IPS-NIHi7 (cell line): Measurements from ENCODE around the gene MYF6.

ENCODE experiments used
- DNase-seq: peaks from one replicate; pipeline ENCODE4 v3.0.0; 2012; ENCODE audit warnings: mixed read lengths; ENCODE audit errors: extremely low spot score

The MYF6 gene

DNA sequence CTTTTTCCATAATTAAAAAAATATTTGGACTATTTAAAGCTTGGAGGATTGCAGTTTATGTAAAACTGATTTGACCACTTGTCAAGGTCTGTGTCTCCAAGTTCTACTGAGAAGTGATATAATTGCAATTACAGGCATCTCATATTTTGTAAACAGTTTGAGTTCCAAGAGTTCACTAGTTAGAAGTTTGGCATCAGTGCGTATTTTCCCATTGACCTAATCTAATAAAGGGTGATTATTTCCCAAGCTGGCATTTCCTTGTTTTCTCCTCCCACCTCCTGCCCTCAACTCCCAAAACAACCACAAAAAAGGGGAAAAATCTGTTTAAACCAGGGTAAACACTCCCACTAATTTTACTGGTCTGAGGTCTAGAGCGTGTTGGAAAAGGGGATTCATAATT lies 3.0 kb upstream of the MYF6 start:
- no peak for DNase-seq

DNA sequence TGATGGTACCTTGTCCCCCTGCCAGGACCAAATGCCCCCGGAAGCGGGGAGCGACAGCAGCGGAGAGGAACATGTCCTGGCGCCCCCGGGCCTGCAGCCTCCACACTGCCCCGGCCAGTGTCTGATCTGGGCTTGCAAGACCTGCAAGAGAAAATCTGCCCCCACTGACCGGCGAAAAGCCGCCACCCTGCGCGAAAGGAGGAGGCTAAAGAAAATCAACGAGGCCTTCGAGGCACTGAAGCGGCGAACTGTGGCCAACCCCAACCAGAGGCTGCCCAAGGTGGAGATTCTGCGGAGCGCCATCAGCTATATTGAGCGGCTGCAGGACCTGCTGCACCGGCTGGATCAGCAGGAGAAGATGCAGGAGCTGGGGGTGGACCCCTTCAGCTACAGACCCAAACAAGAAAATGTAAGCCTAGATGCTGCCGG lies 410 bp downstream of the MYF6 start:
- no peak for DNase-seq

DNA sequence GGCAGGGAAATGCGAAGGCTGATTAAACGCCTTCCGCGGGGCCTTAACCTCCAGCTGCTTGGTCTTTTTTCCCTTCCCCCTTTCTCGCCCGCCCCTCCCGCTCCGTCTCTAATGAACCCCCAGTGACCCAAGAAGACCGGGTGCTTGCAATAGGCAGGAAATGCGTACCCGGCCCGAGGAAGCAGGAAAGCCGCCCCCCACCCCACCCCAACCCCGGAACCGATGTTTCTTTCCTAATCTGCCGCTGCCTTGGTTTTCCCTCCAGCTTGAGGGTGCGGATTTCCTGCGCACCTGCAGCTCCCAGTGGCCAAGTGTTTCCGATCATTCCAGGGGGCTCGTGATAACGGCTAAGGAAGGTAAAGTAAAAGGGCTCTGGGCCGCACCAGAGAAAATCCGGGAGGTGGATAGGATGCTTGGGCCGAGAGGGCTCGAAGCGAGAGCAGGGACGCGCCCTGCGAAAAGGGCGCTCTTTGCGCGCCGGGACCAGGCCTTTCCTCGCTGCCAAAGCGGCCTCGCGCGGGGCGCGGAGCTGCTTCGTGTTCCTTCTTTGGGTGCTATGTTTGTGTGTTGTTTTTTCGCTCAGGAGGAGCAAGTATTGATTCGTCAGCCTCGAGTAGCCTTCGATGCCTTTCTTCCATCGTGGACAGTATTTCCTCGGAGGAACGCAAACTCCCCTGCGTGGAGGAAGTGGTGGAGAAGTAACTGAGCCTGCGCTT lies 983 bp downstream of the MYF6 start:
- peak; percentile 38 for DNase-seq

DNA sequence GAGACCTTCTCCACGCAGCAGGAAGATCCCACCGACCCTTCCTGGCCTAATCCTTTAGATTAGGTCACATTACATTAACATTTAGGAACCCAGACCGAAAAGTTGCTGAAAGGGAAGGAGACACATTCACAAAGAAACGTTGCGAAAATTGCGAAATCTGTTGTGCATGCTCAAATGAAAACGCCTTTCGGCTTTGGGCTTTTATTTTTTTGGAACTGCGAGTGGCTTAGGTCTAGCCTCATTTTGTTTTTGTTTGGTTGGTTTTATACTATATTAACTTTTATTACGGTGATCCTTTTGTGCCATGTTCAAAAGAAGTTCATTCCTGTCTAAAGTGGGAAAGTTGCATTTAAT lies 1.5 kb downstream of the MYF6 start:
- DNase-seq, result no peak

DNA sequence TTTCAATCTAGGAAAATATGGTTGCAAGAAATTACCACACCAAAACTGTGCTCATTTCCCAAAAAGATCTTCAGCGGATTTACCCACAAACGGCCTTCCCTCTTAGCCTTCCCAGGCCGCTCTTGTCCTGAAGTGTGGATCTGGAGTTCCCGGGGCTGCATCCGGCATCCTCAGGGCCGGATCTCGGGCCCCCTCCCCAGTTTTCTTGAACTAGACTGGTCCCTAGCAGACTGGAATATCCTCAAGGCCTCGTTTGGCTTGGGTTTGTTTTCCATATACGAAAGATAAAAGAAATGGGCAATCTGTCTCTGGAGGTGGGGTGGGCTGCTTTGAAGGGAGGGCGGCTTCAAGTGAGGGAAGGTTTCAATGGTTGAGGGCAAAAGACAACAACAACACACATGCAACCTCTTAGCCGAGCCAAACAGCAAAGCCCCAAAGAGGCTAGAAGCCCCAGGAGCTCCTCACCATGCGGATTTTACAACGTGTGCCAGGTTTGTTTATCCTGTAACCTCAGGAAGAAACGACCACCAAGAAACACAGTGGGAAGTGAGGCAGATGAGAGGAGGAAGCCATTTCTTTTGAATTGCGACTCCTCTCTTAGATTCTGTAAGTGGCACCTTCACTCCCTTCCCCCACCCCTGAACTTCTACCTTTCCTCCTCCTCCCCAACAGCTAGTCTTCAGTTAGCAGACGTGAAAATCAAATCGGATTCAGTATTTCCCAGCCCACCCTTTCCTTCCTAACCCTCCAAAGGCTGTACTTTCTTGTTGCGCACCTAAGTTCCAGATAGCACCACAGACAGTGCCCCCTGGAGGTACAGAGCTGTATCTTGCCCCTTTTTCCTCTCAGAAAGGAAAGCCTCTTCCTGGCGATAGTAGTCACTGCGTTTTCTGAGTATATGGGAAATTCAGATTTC lies 2.6 kb downstream of the MYF6 start:
- peak; percentile 57 for DNase-seq

DNA sequence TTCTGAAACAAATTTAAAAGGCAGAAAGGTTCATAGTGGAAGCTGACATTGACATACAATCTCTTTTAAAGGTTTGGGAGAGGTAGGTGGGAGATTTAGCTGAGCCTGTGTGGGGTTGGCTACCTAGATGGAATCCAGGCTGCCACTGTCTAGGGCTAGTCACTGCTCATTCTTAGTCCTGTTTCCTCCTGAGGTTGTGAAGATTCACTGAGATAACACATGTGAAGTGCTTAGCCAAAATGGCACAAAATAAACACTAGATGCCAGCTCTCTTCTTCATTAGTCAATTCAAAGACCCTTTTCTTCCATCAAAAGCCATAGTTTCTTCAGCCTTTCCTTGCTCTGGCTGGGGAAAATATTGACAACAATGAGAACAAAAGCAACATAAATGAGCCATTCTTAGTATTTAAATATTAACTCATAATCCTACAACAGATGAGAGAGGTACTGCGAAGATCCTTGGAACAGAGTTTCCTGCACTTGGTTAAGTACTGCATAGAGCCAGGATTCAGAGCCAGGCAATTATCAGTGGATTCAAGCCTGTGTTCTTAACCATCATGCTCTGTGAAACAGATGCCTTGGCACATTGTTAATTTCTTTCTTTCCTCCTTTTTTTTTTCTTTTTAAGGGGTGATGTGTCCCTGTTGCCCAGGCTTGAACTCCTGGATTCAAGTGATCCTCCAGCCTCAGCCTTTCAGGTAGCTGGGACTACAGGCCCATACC lies 3.5 kb downstream of the MYF6 start:
- no peak for DNase-seq

DNA sequence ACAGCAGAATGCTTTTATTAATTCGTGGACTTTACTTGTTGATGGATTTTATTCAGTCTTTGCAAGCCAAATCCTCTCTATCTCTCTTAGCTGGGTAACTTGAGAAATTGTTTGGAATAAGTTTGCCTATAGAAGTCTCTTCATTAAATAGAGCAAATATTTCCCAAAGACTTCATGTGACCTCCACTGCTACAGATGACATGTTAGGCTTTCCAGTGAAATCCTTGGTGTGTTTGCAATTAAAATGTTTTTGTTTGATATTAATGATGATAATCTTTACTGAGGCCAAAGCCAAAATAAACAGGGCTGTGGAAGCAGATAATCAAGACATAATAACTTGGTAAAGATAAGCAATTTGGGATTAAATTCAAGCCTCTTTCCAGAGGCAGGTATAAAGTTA lies 4.4 kb downstream of the MYF6 start:
- DNase-seq, result no peak

DNA sequence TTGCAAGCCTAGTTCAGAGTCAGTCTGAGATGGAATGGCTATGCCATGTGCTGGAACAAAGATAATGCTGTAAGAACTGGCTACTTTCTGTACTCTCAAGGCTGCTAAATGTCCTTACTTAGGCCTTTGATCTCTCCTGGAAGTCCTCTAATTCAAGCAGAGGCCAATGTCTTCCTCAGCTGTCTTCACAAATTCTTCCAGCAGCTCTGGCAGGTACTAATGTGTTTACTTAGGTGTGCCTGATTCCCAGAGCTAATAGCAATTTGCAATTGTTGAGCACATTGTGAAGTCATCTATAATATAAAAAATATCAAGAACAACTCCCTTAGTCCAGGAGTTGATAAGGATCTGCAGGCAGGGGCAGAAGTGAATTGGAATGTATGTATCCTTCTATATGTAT lies 5.4 kb downstream of the MYF6 start:
- DNase-seq, result no peak

DNA sequence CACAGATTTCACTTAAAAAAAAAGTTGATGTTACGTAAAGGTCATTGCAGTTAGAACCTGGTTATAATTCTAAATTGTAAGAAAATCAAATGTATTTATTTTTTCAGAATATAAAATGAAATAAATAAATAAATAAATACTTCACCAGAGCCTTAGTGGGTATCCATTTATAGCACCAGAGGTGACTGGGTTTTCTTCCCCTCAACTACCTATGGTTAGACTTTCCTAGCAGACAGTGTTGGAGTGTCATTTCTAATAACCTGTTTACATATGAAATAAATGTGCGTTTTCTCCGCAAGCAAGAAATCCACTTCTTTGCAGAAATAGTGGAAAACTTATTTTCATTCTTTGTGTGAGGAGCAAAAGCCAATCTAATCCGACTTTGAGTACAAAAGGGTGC lies 6.0 kb downstream of the MYF6 start:
- no peak for DNase-seq

DNA sequence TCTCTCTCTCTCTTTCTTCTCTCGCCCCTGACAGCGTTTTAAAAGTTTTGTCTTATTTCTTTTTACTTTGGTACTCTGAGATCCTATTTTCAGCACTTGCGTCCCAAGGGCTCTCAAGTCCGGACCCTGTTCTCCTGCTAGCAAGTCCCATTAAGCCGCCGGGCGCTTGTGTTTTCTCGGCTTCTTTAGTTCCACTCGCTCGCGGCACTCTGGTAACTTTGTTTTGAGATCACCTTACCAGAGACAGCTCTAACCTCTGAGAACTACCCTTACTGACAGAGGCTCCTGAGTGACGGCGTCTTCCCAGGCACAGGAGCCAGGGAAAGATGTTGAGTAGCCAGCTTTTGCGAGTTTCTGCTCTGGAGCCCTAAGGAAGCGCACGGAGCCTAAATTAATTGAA lies 6.6 kb downstream of the MYF6 start:
- DNase-seq, result peak; percentile 51

DNA sequence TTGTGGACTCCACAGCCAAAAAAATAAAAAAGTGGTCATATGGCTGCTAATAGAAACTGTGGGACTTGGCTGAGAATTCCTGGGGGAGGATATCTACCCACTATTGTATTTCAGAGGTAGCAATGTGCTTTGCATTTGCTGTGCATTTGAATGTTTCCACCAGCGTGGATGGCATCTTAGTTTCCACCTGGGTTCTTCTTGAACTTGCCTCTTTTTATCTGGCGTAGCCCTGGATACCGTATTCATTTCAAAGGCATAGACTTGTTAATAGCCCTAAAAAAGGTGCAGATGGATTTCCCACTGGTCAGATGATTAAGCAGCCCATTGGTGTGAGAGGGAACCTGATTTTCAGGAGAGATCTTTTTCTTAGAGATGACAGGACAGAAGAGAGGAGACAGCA lies 7.4 kb downstream of the MYF6 start:
- no peak for DNase-seq

DNA sequence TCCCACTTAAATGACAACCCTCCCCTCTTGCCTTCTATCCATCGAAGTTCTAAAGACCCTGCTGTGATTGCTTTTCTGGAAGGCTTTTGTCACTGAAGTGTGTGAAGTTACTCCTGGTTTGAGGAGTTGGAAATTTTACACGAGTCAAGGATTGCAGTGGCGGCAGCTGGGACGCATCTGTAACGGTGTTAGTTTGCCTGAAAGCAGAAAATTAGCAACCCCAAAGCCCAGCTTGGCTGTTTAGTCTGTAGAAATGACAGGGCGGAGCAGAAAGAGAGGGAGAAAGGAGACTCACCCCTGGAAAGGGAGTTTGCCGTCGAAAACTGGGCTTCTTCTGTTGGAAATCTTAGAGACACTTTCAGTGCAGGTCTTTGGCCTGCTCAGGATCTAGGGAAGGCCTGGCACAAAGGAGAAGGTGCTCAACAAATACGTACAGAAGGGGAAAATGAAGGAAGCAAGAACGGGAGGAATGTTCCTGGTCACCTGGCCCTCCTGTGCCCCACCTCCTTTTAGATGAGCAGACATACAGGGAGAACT lies 8.3 kb downstream of the MYF6 start:
- no peak for DNase-seq

DNA sequence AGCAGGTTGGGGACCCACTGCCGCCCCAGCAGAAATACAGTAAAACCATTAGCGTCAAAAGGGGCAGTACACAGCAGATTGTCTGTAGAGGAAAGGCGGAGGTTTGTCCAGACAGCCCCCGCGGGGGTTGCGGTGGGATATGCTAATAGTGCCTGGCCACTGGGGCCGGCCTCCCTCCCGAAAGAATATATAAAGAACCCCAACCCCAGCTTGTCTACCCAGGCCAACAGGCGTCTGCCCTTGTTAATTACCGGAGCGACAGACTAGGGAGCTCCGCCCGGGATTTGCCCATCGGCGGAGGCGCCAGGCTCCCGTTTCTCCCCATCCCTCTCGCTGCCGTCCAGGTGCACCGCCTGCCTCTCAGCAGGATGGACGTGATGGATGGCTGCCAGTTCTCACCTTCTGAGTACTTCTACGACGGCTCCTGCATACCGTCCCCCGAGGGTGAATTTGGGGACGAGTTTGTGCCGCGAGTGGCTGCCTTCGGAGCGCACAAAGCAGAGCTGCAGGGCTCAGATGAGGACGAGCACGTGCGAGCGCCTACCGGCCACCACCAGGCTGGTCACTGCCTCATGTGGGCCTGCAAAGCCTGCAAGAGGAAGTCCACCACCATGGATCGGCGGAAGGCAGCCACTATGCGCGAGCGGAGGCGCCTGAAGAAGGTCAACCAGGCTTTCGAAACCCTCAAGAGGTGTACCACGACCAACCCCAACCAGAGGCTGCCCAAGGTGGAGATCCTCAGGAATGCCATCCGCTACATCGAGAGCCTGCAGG lies 9.4 kb downstream of the MYF6 start, which contains the start of gene MYF5:
Gene MYF5, plus strand, starts transcription at position 217 of the 774 bp plus-strand sequence. Its CDS starts 152 bp downstream, at position 369.
- DNase-seq, result no peak

DNA sequence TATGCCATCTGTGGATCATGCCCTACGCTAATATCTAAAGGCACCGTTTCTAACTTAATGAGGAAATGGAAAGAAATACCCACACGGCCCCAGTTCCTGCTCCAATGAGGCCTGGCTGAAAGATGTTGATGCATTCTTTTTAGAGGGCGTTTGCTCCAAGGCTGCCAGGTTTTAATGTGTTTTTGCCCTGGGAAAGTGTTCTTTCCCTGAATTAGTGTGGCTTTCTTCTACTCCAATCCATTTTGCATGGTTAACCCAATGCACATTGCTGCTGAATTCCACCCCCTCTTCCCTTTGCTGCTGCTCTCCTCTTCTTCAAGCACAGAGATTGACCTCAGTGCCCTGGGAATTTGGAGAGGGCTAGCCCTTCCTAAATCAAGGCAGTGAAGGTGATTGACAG lies 10.4 kb downstream of the MYF6 start:
- no peak for DNase-seq

DNA sequence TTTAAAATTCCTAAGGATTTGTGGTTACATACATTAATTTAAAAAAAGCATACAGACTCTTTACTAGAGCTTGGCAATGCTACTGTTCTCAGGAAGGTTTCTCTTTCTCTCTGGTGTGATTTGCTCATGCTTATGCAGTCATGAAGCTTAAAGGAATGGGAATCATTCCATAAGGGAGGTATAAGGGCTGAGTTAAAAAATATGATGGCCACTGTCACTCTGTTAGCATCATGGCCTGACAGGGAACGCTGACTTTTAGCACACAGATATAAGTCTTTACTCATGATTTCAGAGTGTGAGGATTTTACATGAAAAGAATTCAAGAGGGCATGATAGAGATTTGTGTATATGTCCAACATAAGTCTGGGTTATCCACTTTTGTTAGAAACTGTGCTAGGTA lies 13.1 kb downstream of the MYF6 start:
- DNase-seq, result no peak

DNA sequence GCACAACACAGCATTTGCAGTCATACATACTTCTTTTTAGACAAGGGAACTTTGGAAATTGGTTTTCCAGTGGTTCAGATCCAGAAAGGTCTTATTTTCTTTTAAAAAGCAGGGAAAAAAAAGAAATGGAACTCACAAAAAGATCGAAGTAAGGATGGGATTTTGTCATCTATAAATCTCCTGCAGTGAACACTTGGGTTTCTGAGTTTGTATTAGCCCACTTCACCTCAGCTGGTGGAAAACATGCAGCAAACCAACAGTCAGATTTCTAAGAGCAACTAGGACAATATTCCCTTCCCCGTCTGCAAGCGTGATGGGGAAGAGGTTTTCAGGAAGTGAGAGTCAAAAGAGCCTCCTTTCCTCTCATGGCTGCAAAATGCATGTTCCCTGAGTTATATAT lies 13.9 kb downstream of the MYF6 start:
- no peak for DNase-seq

DNA sequence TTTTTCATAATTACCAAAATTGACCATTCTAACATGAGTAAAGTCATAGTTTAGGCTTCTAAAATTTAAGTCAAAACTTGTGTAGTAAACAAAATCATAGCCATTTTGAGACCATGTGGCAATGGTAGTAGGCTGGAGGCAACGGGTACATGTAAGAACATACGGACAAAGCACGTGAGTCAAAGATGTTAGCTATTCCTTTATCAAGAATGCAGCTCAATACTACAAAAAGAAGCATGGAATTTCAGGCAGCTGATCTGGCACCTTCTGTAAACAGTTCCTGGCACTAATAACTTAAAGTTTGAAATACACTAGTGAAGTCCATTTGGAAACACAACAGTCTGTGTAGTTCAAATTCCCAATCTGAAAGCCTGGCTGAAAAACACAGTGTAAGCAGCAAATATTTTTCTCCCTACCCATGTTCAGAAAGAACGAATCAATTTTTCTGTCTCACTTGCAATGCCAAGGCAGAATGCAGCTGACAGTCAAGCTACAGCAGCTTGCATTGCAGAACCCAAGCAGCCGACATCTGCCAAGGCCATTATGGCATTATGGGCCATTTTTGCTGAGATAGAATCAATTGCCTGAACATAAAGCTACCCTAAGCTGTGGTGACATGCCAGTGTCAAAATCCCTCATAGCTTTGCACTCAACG lies 38.5 kb downstream of the MYF6 start:
- no peak for DNase-seq

DNA sequence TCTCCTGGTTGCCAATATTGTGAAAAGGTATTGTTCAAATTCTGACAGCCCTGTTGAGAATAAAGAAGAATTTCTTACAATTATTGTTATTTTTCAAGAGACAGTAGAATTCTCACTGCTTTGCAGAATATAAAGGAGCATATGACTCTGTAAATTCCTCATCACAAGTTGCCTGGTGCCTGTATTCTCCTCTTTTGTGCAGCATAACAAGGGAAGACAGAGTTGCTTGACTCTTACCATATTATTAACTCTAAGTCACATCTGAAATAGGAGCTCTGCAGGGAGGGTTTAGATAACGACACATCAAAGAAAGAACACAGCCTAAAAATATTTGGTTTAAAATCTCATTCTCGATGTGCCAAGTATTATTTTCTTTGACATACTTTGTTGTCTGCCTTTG lies 40.4 kb downstream of the MYF6 start:
- no peak for DNase-seq

DNA sequence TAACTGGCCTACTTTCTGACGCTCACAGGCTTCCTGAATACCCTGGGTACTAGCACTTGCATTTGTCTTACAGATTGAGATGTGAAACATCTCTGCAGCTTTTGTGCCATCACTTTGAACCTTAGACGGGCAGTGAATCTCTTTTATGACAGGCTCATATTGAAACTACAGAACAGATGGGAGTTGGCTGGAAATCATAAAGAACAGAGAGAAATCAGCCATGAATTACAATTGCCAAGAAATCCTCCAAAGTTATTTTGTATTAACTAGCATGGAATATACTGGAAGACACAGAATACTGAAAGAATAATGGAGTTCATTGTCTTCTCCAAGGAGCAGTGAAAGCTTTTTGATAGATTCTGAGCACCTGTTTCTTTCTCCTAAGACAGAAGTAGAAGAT lies 42.0 kb downstream of the MYF6 start:
- no peak for DNase-seq

DNA sequence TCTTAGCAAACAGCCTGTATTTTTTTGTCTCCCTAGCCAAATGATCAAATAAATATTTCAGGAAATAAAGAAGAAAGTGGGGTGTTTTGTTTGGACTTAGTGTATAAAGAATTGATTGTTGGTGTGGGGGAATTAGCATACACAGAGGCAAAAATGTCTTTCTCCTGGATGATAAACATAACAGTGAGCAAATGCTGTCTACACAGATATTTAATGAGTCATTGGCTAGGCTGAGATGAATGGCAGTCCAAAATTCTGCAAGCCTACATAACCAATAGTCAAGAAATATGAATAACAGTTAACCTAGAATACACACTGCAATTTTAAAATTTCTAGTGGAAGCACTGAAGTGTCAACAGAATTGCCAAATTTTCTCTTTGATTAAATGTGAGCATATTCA lies 45.0 kb downstream of the MYF6 start:
- no peak for DNase-seq

DNA sequence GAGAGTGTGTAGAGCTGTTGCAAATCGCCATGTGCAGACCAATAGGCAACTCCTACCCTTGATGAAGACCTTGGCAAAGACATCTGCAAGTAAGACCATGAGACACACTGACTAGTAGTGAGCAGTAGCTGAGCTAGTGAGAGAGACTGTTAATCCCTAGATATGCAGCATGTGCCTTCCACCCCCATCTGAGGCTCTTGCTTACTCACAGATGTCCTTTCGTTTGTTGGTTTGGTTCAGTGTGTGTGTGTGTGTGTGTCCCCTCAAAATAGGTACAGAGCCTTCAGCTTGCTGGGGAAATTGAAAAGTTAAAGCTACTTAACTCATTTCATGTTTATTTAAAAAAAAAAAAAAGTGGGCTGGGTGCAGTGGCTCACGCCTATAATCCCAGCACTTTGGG lies 46.8 kb downstream of the MYF6 start:
- no peak for DNase-seq
